B cell (primary cell): ENCODE results near the gene ARPP21. TPM values are rescaled to one million over a fixed set of nuclear protein-coding genes. Genes with fewer than 3 reads are reported as not detected.

Experiments used
- ATAC-seq: fragments of 200-7000 bp; cut with Tn5 transposase; one replicate; pipeline ENCODE4 v1.10.0; 2021; ENCODE audit warnings: low read depth, mild to moderate bottlenecking, moderate number of reproducible peaks, moderate library complexity
- CTCF ChIA-PET: fragments of 350-600 bp; sonication (Branson Sonifier 250); formaldehyde crosslinking; loops from one replicate; lab custom pipeline; 2021; ENCODE audit warnings: antibody characterized with exemption, inconsistent platforms; lab: Charles Lee
- POLR2A ChIA-PET: fragments of 350-600 bp; sonication (Branson Sonifier 250); formaldehyde crosslinking; loops from one replicate; lab custom pipeline; 2021; ENCODE audit warnings: antibody characterized with exemption; lab: Charles Lee
- DNase-seq: peaks from one replicate; pipeline ENCODE4 v3.0.0; 2013
- H2AFZ ChIP-seq: 2 replicates; pipeline ENCODE4 v1.6.1; 2012; ENCODE audit warnings: mild to moderate bottlenecking, low read depth, low read length; ENCODE audit not compliant: insufficient read depth, poor library complexity, severe bottlenecking
- H3K27ac ChIP-seq, 2 donors: 1 replicate in 1 of 2; 2 replicates in 1 of 2; pipeline ENCODE4 v1.5.1; 2012 to 2013; ENCODE audit warnings: low read length in 2 of 2, mild to moderate bottlenecking in 2 of 2, moderate library complexity in 1 of 2
- H3K27me3 ChIP-seq, 4 experiments: fragments of 200-600 bp in 1 of 4; sonication (generic) in 1 of 4; replicated peaks in 1 of 4; 1 replicate in 2 of 4; 2 replicates in 2 of 4; pipeline versions ENCODE4 v1.6.1 to v1.7.0; 2013 to 2016; ENCODE audit warnings: low read length in 3 of 4, mild to moderate bottlenecking in 2 of 4, mixed read lengths in 1 of 4, moderate library complexity in 1 of 4; ENCODE audit not compliant: insufficient read depth in 4 of 4, control insufficient read depth in 3 of 4; ENCODE audit errors: control extremely low read depth in 1 of 4
- H3K36me3 ChIP-seq, 2 experiments: replicated peaks in 1 of 2; 1 replicate in 1 of 2; 2 replicates in 1 of 2; pipeline versions ENCODE4 v1.6.1 to v1.7.1; 2013; ENCODE audit warnings: low read length in 1 of 2; ENCODE audit not compliant: insufficient read depth in 2 of 2, control insufficient read depth in 1 of 2; ENCODE audit errors: control extremely low read depth in 1 of 2, extremely low read depth in 1 of 2
- H3K4me1 ChIP-seq, 2 donors: fragments of 200-600 bp in 1 of 2; sonication (generic) in 1 of 2; 1 replicate in 1 of 2; 2 replicates in 1 of 2; pipeline versions ENCODE4 v1.5.1 to v1.6.1; 2013 to 2017; ENCODE audit warnings: low read length in 2 of 2; ENCODE audit not compliant: control insufficient read depth in 2 of 2, insufficient read depth in 2 of 2
- H3K4me2 ChIP-seq: replicated peaks from 2 replicates; pipeline ENCODE3; 2012; ENCODE audit warnings: mild to moderate bottlenecking, low read depth, low read length; ENCODE audit not compliant: poor library complexity, severe bottlenecking
- H3K4me3 ChIP-seq, 5 experiments: fragments of 200-600 bp in 1 of 5; sonication (generic) in 1 of 5; 1 replicate in 3 of 5; 2 replicates in 2 of 5; pipeline versions ENCODE4 v1.5.1 to v1.7.0; 2011 to 2016; ENCODE audit warnings: low read length in 4 of 5, mild to moderate bottlenecking in 4 of 5, low read depth in 2 of 5, control low read depth in 1 of 5, moderate library complexity in 1 of 5; ENCODE audit not compliant: insufficient read depth in 1 of 5; ENCODE audit errors: control extremely low read depth in 1 of 5, extremely low read depth in 1 of 5
- H3K79me2 ChIP-seq: fragments of 200-600 bp; sonication (generic); one replicate; pipeline ENCODE4 v1.6.0; 2016; ENCODE audit warnings: low read length; ENCODE audit not compliant: control insufficient read depth, insufficient read depth
- H3K9ac ChIP-seq: fragments of 200-600 bp; sonication (generic); 2 replicates; pipeline ENCODE4 v1.6.1; 2017; ENCODE audit warnings: mild to moderate bottlenecking, low read length, moderate library complexity
- H3K9me3 ChIP-seq, 3 donors: one replicate each; pipeline versions ENCODE4 v1.6.1 to v1.7.1; 2013; ENCODE audit warnings: low read length in 2 of 3; ENCODE audit not compliant: control insufficient read depth in 2 of 3, insufficient read depth in 1 of 3; ENCODE audit errors: control extremely low read depth in 1 of 3
- H4K20me1 ChIP-seq: 2 replicates; pipeline ENCODE4 v1.6.0; 2012; ENCODE audit warnings: mild to moderate bottlenecking, low read length; ENCODE audit not compliant: insufficient read depth, control insufficient read depth, poor library complexity, severe bottlenecking
- H3K27ac Mint-ChIP-seq: one replicate; pipeline ENCODE4 v1.8.0; 2021; ENCODE audit warnings: mixed read lengths
- H3K27me3 Mint-ChIP-seq: one replicate; pipeline ENCODE4 v1.8.0; 2021; ENCODE audit warnings: mixed read lengths
- H3K4me1 Mint-ChIP-seq: one replicate; pipeline ENCODE4 v1.8.0; 2021; ENCODE audit warnings: mixed read lengths
- H3K4me3 Mint-ChIP-seq: one replicate; pipeline ENCODE4 v1.8.0; 2021; ENCODE audit warnings: mixed read lengths
- H3K9me3 Mint-ChIP-seq: one replicate; pipeline ENCODE4 v1.8.0; 2022; ENCODE audit warnings: mixed read lengths; ENCODE audit not compliant: insufficient read depth
- EZH2 ChIP-seq: IDR thresholded peaks from 2 replicates; pipeline ENCODE4 v1.6.1; 2012; ENCODE audit warnings: borderline replicate concordance, low read depth, mild to moderate bottlenecking, moderate library complexity, low read length; ENCODE audit not compliant: insufficient read depth, poor library complexity, severe bottlenecking
- WGBS: methylation state at CpG from one replicate; pipeline ENCODE4 v1.1.5; 2013; ENCODE audit warnings: missing lambda C conversion rate; ENCODE audit not compliant: insufficient coverage; 5-methylcytosine and 5-hydroxymethylcytosine counted together
- intact Hi-C: fragments of 100-400 bp; cut with micrococcal nuclease; formaldehyde crosslinking; loops from one replicate; pipeline ENCODE4 v1.10.0; 2022
- polyA plus RNA-seq: library from polyadenylated mRNA; depleted of rRNA; stranded (reverse); fragments of >200 nt; gene quantifications from 2 replicates; pipeline ENCODE4 v1.2.3, GENCODE V29; 2012
- total RNA-seq, 2 donors: library from RNA; stranded (reverse); fragments of 120-200 nt in 1 of 2; gene quantifications; 1 replicate in 1 of 2; 2 replicates in 1 of 2; pipeline versions ENCODE4 v1.2.3 to v1.2.4, GENCODE V29; 2013 to 2022
- TF ChIP-seq, protein P1 (sequence below): fragments of 200-600 bp; IDR thresholded peaks from one replicate; pipeline ENCODE4 v1.8.0; 2022; ENCODE audit warnings: antibody characterized with exemption, mild to moderate bottlenecking

The ARPP21 gene
- total and polyA plus RNA-seq, 2 donors (not counting 1 experiment from before 2014, with no cell fraction given): 0.10 TPM; not detected in 1

DNA sequence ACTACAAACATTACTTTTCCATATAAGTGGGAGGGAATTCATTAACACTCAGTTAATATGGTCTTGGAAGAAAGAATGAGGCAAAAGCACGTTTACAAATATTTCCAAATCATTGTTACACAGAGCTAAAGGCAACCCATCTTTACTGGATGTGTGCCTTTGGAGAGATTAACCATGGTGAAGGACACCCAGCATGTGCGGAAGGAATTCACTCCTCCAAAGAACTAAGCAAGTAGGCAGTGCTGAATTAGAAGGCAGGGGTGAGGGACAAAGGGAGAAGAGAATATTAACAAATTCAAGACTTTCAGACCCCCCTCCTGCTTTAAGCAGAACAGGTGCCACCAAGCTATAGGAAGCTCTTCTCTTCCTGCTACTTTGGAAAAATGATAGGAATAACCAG, 10.1 kb downstream of the ARPP21 start:
- no peak overlapping the region for H3K4me3 ChIP-seq
- H3K4me1 ChIP-seq: no peaks in the 10 kb centered on the region
- H3K27me3 Mint-ChIP-seq: no peaks in the 10 kb centered on the region
- no peak overlapping the region for H3K4me3 Mint-ChIP-seq
- H3K9me3 Mint-ChIP-seq: no peaks in the 10 kb centered on the region
- intact Hi-C loops: no loop called here
- H3K27ac Mint-ChIP-seq: no peak overlapping the region
- peaks cover under 1% of the 10 kb centered on the region for H3K4me1 Mint-ChIP-seq
- CTCF ChIA-PET: no interaction called here
- no peaks in the 10 kb centered on the region for H3K27me3 ChIP-seq
- H2AFZ ChIP-seq: no peak overlapping the region
- no peaks in the 10 kb centered on the region for H4K20me1 ChIP-seq
- no CpG with 5 or more reads among the region's 2 CpGs for WGBS
- H3K36me3 ChIP-seq: no peaks in the 10 kb centered on the region
- no peak overlapping the region for H3K27ac ChIP-seq
- POLR2A ChIA-PET: no interaction called here
- H3K79me2 ChIP-seq: no peaks in the 10 kb centered on the region
- TF ChIP-seq EZH2: no peak
- TF ChIP-seq, protein P1, sequence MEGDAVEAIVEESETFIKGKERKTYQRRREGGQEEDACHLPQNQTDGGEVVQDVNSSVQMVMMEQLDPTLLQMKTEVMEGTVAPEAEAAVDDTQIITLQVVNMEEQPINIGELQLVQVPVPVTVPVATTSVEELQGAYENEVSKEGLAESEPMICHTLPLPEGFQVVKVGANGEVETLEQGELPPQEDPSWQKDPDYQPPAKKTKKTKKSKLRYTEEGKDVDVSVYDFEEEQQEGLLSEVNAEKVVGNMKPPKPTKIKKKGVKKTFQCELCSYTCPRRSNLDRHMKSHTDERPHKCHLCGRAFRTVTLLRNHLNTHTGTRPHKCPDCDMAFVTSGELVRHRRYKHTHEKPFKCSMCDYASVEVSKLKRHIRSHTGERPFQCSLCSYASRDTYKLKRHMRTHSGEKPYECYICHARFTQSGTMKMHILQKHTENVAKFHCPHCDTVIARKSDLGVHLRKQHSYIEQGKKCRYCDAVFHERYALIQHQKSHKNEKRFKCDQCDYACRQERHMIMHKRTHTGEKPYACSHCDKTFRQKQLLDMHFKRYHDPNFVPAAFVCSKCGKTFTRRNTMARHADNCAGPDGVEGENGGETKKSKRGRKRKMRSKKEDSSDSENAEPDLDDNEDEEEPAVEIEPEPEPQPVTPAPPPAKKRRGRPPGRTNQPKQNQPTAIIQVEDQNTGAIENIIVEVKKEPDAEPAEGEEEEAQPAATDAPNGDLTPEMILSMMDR: no peak
- H3K9ac ChIP-seq: no peak overlapping the region
- no peak for ATAC-seq
- no peak for DNase-seq
- H3K4me2 ChIP-seq: no peak overlapping the region
- no peaks in the 10 kb centered on the region for H3K9me3 ChIP-seq

DNA sequence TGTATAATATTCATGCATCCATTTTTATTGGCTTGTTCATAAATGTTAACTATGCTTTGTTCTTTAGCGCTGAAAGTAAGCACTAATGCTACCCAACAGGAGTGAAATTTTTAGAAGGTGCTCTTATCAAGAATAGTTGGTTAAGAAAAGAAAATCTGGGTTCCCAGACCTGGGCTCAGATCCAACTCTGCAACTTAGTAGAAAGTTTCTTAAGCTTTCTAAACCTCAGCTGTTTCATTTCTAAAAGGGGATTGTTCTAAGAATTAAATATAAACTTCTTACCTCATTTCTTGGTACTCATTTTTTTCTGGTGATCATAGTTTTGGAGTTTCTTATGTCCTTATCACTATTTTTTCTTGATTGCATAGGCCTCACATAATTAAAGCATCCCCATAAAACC, 12.1 kb downstream of the ARPP21 start:
- Histone ChIP-seq H4K20me1 (no peaks in the 10 kb centered on the region), H2AFZ (no peak overlapping the region), H3K27ac (no peak overlapping the region), H3K4me3 (no peak overlapping the region), H3K79me2 (no peaks in the 10 kb centered on the region), H3K4me2 (no peak overlapping the region), H3K9me3 (no peaks in the 10 kb centered on the region), H3K36me3 (no peaks in the 10 kb centered on the region), H3K27me3 (no peaks in the 10 kb centered on the region), H3K9ac (no peak overlapping the region), H3K4me1 (no peaks in the 10 kb centered on the region)
- CTCF ChIA-PET: no interaction called here
- Mint-ChIP-seq H3K9me3 (no peaks in the 10 kb centered on the region), H3K27ac (no peak overlapping the region), H3K27me3 (peaks cover 4% of the 10 kb centered on the region), H3K4me3 (no peak overlapping the region), H3K4me1 (peaks cover 2% of the 10 kb centered on the region)
- no CpG with 5 or more reads among the region's 1 CpG for WGBS
- ATAC-seq (no peak), DNase-seq (no peak)
- TF ChIP-seq EZH2: no peak
- TF ChIP-seq, protein P1: no peak
- intact Hi-C loops: no loop called here
- POLR2A ChIA-PET: no interaction called here
